Activated T-helper 17 cell treated with anti-CD3 and anti-CD28 coated beads, Interleukin-2, amount 50 U/mL, for 72 hours (primary cell): Measurements from ENCODE around the gene GALNT10. TPM values are rescaled to one million over a fixed set of nuclear protein-coding genes. Genes with fewer than 3 reads are reported as not detected.

Source experiments
- ATAC-seq: fragments of 150-1000 bp; cut with Tn5 transposase; replicated peaks from 2 replicates; pipeline ENCODE4 v1.10.0; 2021; ENCODE audit warnings: mild to moderate bottlenecking, moderate library complexity
- H3K27ac Mint-ChIP-seq: one replicate; pipeline ENCODE4 v1.8.0; 2022; ENCODE audit warnings: mixed read lengths
- H3K27me3 Mint-ChIP-seq: one replicate; pipeline ENCODE4 v1.8.0; 2022; ENCODE audit warnings: mixed read lengths
- H3K36me3 Mint-ChIP-seq: one replicate; pipeline ENCODE4 v1.8.0; 2022; ENCODE audit warnings: low read depth, mild to moderate bottlenecking, mixed read lengths
- H3K4me1 Mint-ChIP-seq: one replicate; pipeline ENCODE4 v1.8.0; 2022; ENCODE audit warnings: mixed read lengths
- H3K4me3 Mint-ChIP-seq: one replicate; pipeline ENCODE4 v1.8.0; 2022; ENCODE audit warnings: mild to moderate bottlenecking, mixed read lengths
- H3K9me3 Mint-ChIP-seq: one replicate; pipeline ENCODE4 v1.8.0; 2022; ENCODE audit warnings: mixed read lengths
- total RNA-seq, 2 donors: library from RNA; stranded (reverse); gene quantifications; one replicate each; pipeline ENCODE4 v1.2.3, GENCODE V29; 2022

The GALNT10 gene
- total RNA-seq, 2 donors from 2014 or later, result 21.5 to 45.3 TPM

GRCh38 chr5:154194345-154195329 is 4.1 kb downstream of the GALNT10 start:
- Mint-ChIP-seq H3K36me3 (peaks cover 64% of the 10 kb centered on the region), H3K4me3 (no peak overlapping the region), H3K9me3 (no peaks in the 10 kb centered on the region), H3K27ac (no peak overlapping the region), H3K4me1 (peaks cover 53% of the 10 kb centered on the region), H3K27me3 (no peaks in the 10 kb centered on the region)
- ATAC-seq, result no peak

- Mint-ChIP-seq H3K4me3 (peak overlapping the region; percentile 59), H3K9me3 (no peaks in the 10 kb centered on the region), H3K27me3 (no peaks in the 10 kb centered on the region), H3K27ac (peak overlapping the region; percentile 82), H3K36me3 (peaks cover 79% of the 10 kb centered on the region), H3K4me1 (peaks cover 54% of the 10 kb centered on the region)
- ATAC-seq, result peak; percentile 4
Observed at GRCh38 chr5:154196281-154196680, 5.7 kb downstream of the GALNT10 start.

- Mint-ChIP-seq H3K4me1 (peaks cover 47% of the 10 kb centered on the region), H3K9me3 (no peaks in the 10 kb centered on the region), H3K27me3 (no peaks in the 10 kb centered on the region), H3K27ac (peak overlapping the region; percentile 82), H3K4me3 (peak overlapping the region; percentile 59), H3K36me3 (peaks cover 77% of the 10 kb centered on the region)
- ATAC-seq, result no peak
Observed at GRCh38 chr5:154196955-154197652, 6.6 kb downstream of the GALNT10 start.

GRCh38 chr5:154197801-154198491 is 7.4 kb downstream of the GALNT10 start:
- H3K9me3 Mint-ChIP-seq, result no peaks in the 10 kb centered on the region
- no peaks in the 10 kb centered on the region for H3K27me3 Mint-ChIP-seq
- H3K4me3 Mint-ChIP-seq, result peak overlapping the region; percentile 59
- peak; percentile 91 for ATAC-seq
- H3K27ac Mint-ChIP-seq, result peak overlapping the region; percentile 82
- H3K36me3 Mint-ChIP-seq, result peaks cover 78% of the 10 kb centered on the region
- H3K4me1 Mint-ChIP-seq, result peaks cover 47% of the 10 kb centered on the region

- H3K4me3 Mint-ChIP-seq, result peak overlapping the region; percentile 59
- H3K9me3 Mint-ChIP-seq, result no peaks in the 10 kb centered on the region
- peaks cover 48% of the 10 kb centered on the region for H3K4me1 Mint-ChIP-seq
Observed at GRCh38 chr5:154198611-154199230, 8.2 kb downstream of the GALNT10 start.

GRCh38 chr5:154199263-154199662 is 8.7 kb downstream of the GALNT10 start:
- Mint-ChIP-seq H3K27ac (peak overlapping the region; percentile 82), H3K27me3 (no peaks in the 10 kb centered on the region), H3K4me1 (peaks cover 52% of the 10 kb centered on the region), H3K36me3 (peaks cover 82% of the 10 kb centered on the region), H3K4me3 (peak overlapping the region; percentile 59), H3K9me3 (no peaks in the 10 kb centered on the region)
- ATAC-seq, result no peak

More at GRCh38 chr5:154198611-154199230, 8.2 kb downstream of the GALNT10 start:
- peak overlapping the region; percentile 82 for H3K27ac Mint-ChIP-seq
- no peaks in the 10 kb centered on the region for H3K27me3 Mint-ChIP-seq
- ATAC-seq, result no peak
- H3K36me3 Mint-ChIP-seq, result peaks cover 82% of the 10 kb centered on the region

- Mint-ChIP-seq H3K9me3 (no peaks in the 10 kb centered on the region), H3K27ac (peak overlapping the region; percentile 82), H3K4me1 (peaks cover 57% of the 10 kb centered on the region), H3K27me3 (no peaks in the 10 kb centered on the region), H3K4me3 (peak overlapping the region; percentile 59), H3K36me3 (peaks cover 79% of the 10 kb centered on the region)
- ATAC-seq, result no peak
Observed at GRCh38 chr5:154199671-154200220, 9.2 kb downstream of the GALNT10 start.

- Mint-ChIP-seq H3K27me3 (no peaks in the 10 kb centered on the region), H3K9me3 (no peaks in the 10 kb centered on the region), H3K27ac (no peak overlapping the region), H3K4me3 (no peak overlapping the region), H3K36me3 (peaks cover 74% of the 10 kb centered on the region), H3K4me1 (peaks cover 61% of the 10 kb centered on the region)
- no peak for ATAC-seq
Observed at GRCh38 chr5:154200221-154200620, 9.7 kb downstream of the GALNT10 start.

- Mint-ChIP-seq H3K9me3 (no peaks in the 10 kb centered on the region), H3K27ac (peak overlapping the region; percentile 42), H3K4me3 (peak overlapping the region; percentile 78)
Observed at GRCh38 chr5:154201108-154201769, 10.7 kb downstream of the GALNT10 start.

GRCh38 chr5:154202379-154203260 is 12.1 kb downstream of the GALNT10 start:
- Mint-ChIP-seq H3K4me1 (peaks cover 60% of the 10 kb centered on the region), H3K27ac (peak overlapping the region; percentile 91), H3K27me3 (no peaks in the 10 kb centered on the region), H3K36me3 (peaks cover 66% of the 10 kb centered on the region), H3K4me3 (peak overlapping the region; percentile 78), H3K9me3 (no peaks in the 10 kb centered on the region)
- peak; percentile 75 for ATAC-seq

More at GRCh38 chr5:154201108-154201769, 10.7 kb downstream of the GALNT10 start:
- H3K4me1 Mint-ChIP-seq, result peaks cover 68% of the 10 kb centered on the region
- H3K36me3 Mint-ChIP-seq, result peaks cover 68% of the 10 kb centered on the region
- no peak for ATAC-seq
- no peaks in the 10 kb centered on the region for H3K27me3 Mint-ChIP-seq

- H3K4me1 Mint-ChIP-seq, result peaks cover 49% of the 10 kb centered on the region
- peak overlapping the region; percentile 78 for H3K4me3 Mint-ChIP-seq
- H3K9me3 Mint-ChIP-seq, result no peaks in the 10 kb centered on the region
- peaks cover 63% of the 10 kb centered on the region for H3K36me3 Mint-ChIP-seq
- no peaks in the 10 kb centered on the region for H3K27me3 Mint-ChIP-seq
- peak overlapping the region; percentile 91 for H3K27ac Mint-ChIP-seq
- no peak for ATAC-seq
Observed at GRCh38 chr5:154203798-154204578, 13.5 kb downstream of the GALNT10 start.
